Cardiac fibroblast (primary cell): ENCODE measurements around the gene RXRB.

ENCODE experiments used
- DNase-seq, 2 donors: peaks; one replicate each; pipeline versions ENCODE4 v3.0.0 to v3.0.0-alpha.2; 2010; ENCODE audit warnings: low read depth in 2 of 2
- H3K4me3 ChIP-seq, 2 donors: replicated peaks in 1 of 2; 1 replicate in 1 of 2; 2 replicates in 1 of 2; pipeline ENCODE4 v1.5.1; 2011; ENCODE audit warnings: low read depth in 2 of 2, low read length in 2 of 2, mild to moderate bottlenecking in 2 of 2, moderate library complexity in 1 of 2
- CTCF ChIP-seq: IDR thresholded peaks from one replicate; pipeline ENCODE4 v1.5.1; 2011; ENCODE audit warnings: low read depth, mild to moderate bottlenecking, low read length, inconsistent platforms

The RXRB gene

DNA sequence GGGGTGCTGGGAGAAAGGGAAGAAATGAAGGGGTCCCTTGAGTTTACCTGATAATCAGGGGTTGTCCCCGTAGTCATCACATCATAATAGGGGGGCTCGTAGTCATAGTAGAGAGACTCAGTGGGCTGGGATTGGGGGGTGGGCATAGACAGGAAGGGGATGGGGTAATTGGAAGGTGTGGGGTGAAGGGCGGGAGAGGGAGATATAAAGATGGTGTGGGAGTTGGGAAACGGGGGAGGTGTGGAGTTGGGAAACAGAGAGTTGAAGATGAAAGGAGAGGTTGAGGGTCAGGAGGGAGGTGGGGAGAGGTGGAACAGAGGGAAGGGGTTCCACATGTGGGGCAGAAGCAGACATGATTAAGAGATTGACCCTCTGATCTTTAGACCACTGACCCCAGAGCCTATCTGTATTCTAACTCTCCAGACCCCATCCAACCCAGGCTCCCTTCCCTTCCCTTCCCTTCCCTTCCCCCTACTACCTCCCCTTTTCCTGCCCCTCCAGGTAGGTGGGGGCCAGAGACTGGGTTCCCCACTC, 14.7 kb downstream of the RXRB start:
- no peak for DNase-seq
- TF ChIP-seq CTCF, result no peak

DNA sequence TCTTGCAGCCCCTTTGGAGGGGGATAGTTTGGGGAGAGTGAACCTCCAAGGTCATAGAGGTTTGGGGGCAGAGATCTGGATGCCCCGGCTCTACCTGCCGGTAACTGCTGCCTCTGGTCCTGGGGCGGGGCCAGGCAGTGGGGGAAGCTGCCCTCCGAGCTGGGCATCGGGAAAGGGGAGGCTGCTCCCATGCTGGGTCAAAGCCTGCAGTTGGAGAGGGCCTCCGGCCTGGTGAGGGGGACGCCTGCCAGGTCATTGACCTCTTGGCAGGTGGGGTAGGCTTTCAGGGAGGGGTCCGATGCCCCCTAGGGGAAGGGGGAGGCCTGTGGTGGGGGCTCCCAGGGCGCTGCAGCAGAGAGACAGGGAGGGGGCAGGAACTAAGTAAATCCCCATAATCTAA, 15.3 kb downstream of the RXRB start:
- H3K4me3 ChIP-seq, result no peak overlapping the region
- TF ChIP-seq CTCF, result no peak
- no peak for DNase-seq

More for the DNA sequence above, 14.7 kb downstream of the RXRB start:
- H3K4me3 ChIP-seq, result no peak overlapping the region

- no peak for DNase-seq
- no peak for TF ChIP-seq CTCF
- no peak overlapping the region for H3K4me3 ChIP-seq
Measured at GRCh38 chr6:33183071-33183683, 17.3 kb downstream of the RXRB start.

DNA sequence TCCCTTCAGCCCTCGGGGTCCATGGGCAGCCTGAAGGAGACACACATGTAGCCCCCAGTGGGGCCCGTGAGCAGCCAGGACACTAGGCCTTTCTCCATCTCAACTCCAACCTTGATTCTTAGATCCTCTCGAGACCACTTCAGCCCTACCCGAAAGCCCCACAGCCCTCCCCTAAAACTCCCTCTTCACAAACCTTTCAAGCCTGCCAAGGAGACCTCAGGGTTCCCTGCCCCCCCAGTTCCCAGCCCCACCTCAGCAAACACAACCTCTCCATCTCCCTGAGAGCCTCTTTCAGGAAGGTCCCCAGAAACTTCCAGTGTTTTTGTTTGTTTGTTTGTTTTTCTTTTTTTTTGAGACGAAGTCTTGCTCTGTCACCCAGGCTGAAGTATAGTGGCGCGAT, 19.3 kb downstream of the RXRB start:
- TF ChIP-seq CTCF, result no peak
- DNase-seq, result no peak
- H3K4me3 ChIP-seq, result no peak overlapping the region

GRCh38 chr6:33178755-33179475, 21.6 kb downstream of the RXRB start:
- DNase-seq, result no peak
- TF ChIP-seq CTCF, result no peak
- H3K4me3 ChIP-seq, result no peak overlapping the region

DNA sequence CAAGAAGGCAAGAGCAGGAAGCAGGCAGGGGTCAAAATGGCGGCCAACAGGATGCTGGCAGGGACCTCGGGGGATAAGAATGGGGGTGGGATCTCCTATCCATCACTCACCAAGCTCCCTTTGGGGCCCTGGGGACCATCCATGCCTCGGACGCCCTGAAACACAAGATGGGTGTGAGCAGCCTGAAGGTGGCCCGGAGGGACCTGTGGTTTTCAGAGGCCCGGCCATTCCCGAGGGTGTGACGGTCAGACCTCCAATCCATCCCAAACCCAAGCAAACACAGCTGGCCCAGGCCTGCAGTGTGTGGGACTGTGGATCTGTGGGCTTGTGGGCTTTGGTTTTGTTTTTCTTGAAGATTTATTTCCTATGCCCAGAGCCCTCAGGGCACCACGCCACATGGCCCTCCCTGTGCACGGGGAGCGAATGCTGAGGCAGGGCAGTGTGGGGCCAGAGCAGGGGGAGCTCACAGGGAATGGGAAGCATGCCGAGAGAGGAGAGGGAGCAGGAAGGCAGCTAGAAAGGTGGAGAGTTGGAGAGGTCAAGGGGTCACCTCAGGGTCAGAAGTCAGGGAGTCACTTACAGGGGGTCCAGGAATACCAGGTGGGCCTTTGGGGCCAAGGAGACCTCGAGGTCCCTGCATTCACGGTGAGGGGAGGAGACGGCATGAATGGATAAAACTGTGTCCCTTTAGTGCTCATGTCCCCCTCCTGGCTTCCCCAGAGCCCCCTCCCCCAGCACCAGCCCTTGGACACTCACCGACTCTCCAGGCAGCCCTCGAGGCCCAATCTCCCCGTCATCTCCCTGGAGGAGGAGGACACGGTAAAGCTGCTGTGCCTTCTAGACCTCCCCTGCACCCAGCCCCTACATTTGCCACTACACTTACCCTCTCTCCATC, 22.7 kb downstream of the RXRB start:
- TF ChIP-seq CTCF, result no peak
- H3K4me3 ChIP-seq, result no peak overlapping the region
- no peak for DNase-seq
